Kidney (tissue), 14 donors: ENCODE measurements around the gene PTPRF. TPM values are rescaled to one million over a fixed set of nuclear protein-coding genes. Genes with fewer than 3 reads are reported as not detected.

Experiments used
- DNase-seq, 5 donors: peaks; one replicate each; pipeline ENCODE4 v3.0.0-alpha.2; 2013 to 2020
- FAIRE-seq: peaks from 2 replicates; lab custom pipeline; 2012; peaks lifted over from hg19 to GRCh38; lab: Jason Lieb, UNC
- H3K27ac ChIP-seq, 2 donors: one replicate each; pipeline ENCODE4 v1.7.0; 2013; ENCODE audit warnings: low read depth in 2 of 2, low read length in 2 of 2, inconsistent platforms in 1 of 2
- H3K27me3 ChIP-seq: one replicate; pipeline ENCODE4 v1.7.1; 2013; ENCODE audit warnings: low read length, inconsistent platforms; ENCODE audit not compliant: control insufficient read depth, insufficient read depth
- H3K36me3 ChIP-seq, 3 donors: one replicate each; pipeline versions ENCODE4 v1.7.0 to v1.7.1; 2013; ENCODE audit warnings: low read length in 3 of 3, control low read depth in 1 of 3, inconsistent platforms in 1 of 3; ENCODE audit not compliant: insufficient read depth in 3 of 3, control insufficient read depth in 2 of 3
- H3K4me1 ChIP-seq, 3 donors: one replicate each; pipeline versions ENCODE4 v1.7.0 to v1.7.1; 2013; ENCODE audit warnings: low read length in 3 of 3, inconsistent platforms in 1 of 3, low read depth in 1 of 3; ENCODE audit not compliant: control insufficient read depth in 2 of 3, insufficient read depth in 2 of 3
- H3K4me3 ChIP-seq, 3 donors: one replicate each; pipeline versions ENCODE4 v1.7.0 to v1.8.1; 2013; ENCODE audit warnings: low read length in 3 of 3, control low read depth in 1 of 3, inconsistent platforms in 1 of 3
- H3K9ac ChIP-seq, 3 donors: one replicate each; pipeline versions ENCODE4 v1.7.0 to v1.7.1; 2013; ENCODE audit warnings: low read length in 3 of 3, control low read depth in 1 of 3, inconsistent platforms in 1 of 3
- H3K9me3 ChIP-seq, 3 donors: one replicate each; pipeline versions ENCODE4 v1.7.0 to v1.7.1; 2013; ENCODE audit warnings: low read length in 3 of 3, control low read depth in 1 of 3, inconsistent platforms in 1 of 3; ENCODE audit not compliant: control insufficient read depth in 2 of 3, insufficient read depth in 1 of 3
- intact Hi-C: fragments of 100-400 bp; cut with DNase I; formaldehyde crosslinking; loops from one replicate; pipeline ENCODE4 v1.11.1; 2022
- polyA plus RNA-seq: library from polyadenylated mRNA; stranded (reverse); fragments of 350-450 nt; fragmentation: Illumina TruSeq; extraction: RNeasy Lipid Tissue Mini Kit (QIAGEN cat#74804); gene quantifications from one replicate; pipeline ENCODE4 v1.2.3, GENCODE V29; 2014; ENCODE audit warnings: low read depth, low replicate concordance; ENCODE audit not compliant: insufficient read depth
- total RNA-seq: library from RNA; stranded (reverse); fragmentation: NEBNext Ultra II Directional; extraction: Animal tissue kit (Norgen Biotek cat#: 25700); gene quantifications from one replicate; pipeline ENCODE4 v1.2.1, GENCODE V29; 2021
- TF ChIP-seq, protein P1 (sequence below): IDR thresholded peaks from 3 replicates; pipeline ENCODE4 v1.5.1; 2012; ENCODE audit warnings: mild to moderate bottlenecking, moderate library complexity, borderline replicate concordance; ENCODE audit not compliant: insufficient read depth; ENCODE audit errors: extremely low read depth
- donor health status: control.
- donor health status: control.
- donor health status: control.
- donor health status: control.
- donor health status: control.
- donor health status: DM: yes; HTN: yes; CAD: no.
- donor health status: Normal renal cell carcinoma (clear cell type).

Gene PTPRF
- total and polyA plus RNA-seq, 2 donors from 2014 or later = 39.5 to 197 TPM

DNA sequence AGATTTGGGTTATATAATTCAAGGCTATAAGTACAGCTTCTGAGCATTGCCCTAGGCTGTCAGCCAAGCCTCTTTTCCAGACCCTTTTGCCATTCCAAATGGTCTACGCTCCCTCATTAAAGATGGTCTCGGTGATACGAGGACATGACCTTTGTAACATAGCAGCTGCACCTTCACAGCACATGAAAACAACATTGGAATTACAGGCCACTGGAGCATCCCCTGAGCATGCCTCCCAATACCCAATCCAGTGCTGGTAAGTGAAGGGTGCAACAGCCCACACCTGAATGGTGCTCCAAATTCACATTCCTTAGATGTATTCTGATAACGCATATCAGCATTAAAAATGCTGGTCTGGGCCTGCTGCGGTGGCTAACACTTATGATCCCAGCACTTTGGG, 20.1 kb upstream of the PTPRF start:
- H3K36me3 ChIP-seq = no peaks in the 10 kb centered on the region
- H3K4me1 ChIP-seq = no peaks in the 10 kb centered on the region
- TF ChIP-seq, protein P1, sequence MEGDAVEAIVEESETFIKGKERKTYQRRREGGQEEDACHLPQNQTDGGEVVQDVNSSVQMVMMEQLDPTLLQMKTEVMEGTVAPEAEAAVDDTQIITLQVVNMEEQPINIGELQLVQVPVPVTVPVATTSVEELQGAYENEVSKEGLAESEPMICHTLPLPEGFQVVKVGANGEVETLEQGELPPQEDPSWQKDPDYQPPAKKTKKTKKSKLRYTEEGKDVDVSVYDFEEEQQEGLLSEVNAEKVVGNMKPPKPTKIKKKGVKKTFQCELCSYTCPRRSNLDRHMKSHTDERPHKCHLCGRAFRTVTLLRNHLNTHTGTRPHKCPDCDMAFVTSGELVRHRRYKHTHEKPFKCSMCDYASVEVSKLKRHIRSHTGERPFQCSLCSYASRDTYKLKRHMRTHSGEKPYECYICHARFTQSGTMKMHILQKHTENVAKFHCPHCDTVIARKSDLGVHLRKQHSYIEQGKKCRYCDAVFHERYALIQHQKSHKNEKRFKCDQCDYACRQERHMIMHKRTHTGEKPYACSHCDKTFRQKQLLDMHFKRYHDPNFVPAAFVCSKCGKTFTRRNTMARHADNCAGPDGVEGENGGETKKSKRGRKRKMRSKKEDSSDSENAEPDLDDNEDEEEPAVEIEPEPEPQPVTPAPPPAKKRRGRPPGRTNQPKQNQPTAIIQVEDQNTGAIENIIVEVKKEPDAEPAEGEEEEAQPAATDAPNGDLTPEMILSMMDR = no peak
- no peak overlapping the region for H3K4me3 ChIP-seq
- FAIRE-seq (no peak), DNase-seq (no peak)
- intact Hi-C loops = no loop called here
- H3K9me3 ChIP-seq = peaks cover 0 to 4% (median 0%) of the 10 kb centered on the region in 3 donors
- H3K27me3 ChIP-seq = no peaks in the 10 kb centered on the region
- no peak overlapping the region for H3K27ac ChIP-seq
- H3K9ac ChIP-seq = no peak overlapping the region

DNA sequence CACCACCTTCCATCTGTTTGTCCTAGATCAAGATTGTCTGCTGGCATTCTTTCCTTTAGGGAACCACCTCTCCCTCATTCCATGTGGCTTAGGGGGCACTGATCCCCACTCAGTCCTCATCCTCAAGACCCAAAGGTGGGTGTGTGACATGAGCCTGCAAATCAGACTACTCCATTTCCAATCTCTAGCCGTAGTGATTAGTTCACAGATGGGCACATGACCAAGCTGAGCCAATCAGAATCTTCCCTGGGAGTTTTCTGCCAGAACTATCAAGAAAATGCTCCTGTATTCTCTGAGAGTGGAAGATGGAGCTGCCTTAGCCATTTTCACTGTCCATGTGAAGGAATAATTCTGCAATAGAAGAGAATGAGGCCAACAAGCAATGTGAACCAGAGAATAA, 19.3 kb upstream of the PTPRF start:
- DNase-seq (no peak), FAIRE-seq (no peak)
- Histone ChIP-seq H3K4me1 (no peaks in the 10 kb centered on the region), H3K9me3 (peaks cover 0 to 4% (median 0%) of the 10 kb centered on the region in 3 donors), H3K9ac (no peak overlapping the region), H3K36me3 (no peaks in the 10 kb centered on the region), H3K27me3 (no peaks in the 10 kb centered on the region), H3K4me3 (no peak overlapping the region), H3K27ac (no peak overlapping the region)
- intact Hi-C loops = no loop called here
- TF ChIP-seq, protein P1 = no peak

DNA sequence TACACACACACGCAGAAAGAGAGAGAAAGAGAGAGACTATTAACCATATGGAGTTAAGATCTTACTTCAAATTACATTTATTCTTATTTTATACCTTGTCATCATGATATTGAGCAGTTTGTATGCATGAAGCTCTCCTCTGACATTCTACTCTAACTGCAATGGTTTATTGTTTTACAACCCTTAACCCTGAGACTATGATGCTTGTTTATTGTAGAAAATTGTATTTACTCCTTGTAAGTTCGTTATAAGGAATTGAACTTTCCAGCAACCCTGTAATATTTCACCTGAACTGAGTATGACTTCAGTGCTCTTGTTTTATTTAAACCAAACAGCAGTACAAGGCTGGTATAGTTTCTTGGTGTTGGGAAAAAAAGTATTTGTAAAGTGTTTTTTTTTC, 18.6 kb upstream of the PTPRF start:
- no peak overlapping the region for H3K27ac ChIP-seq
- H3K36me3 ChIP-seq = no peaks in the 10 kb centered on the region
- H3K9ac ChIP-seq = no peak overlapping the region
- TF ChIP-seq, protein P1 = no peak
- peaks cover 0 to 4% (median 0%) of the 10 kb centered on the region in 3 donors for H3K9me3 ChIP-seq
- no peak for DNase-seq
- intact Hi-C loops = no loop called here
- FAIRE-seq = no peak
- H3K4me3 ChIP-seq = no peak overlapping the region
- H3K4me1 ChIP-seq = no peaks in the 10 kb centered on the region
- no peaks in the 10 kb centered on the region for H3K27me3 ChIP-seq

DNA sequence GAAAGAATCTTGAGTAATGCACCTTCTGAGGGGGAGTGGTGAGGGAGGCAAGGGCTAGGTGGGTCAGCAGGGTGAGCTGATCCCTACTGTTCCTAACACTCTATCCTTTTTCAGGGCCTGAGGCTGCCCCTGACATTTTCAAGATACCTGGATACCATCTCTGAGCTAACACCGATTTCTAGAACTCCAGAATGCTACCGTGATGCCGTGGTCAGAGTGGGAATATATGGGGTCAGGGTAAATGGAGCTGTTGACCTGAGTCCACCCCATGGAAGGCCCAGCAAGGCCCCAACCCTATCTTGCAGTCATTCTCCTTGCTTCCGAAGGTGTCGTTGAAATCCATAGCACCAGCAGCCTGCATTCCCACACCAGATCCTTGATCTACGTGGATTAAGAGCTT, 18.0 kb upstream of the PTPRF start:
- FAIRE-seq = no peak

More for the DNA sequence above, 18.0 kb upstream of the PTPRF start:
- H3K9me3 ChIP-seq = peaks cover 0 to 4% (median 0%) of the 10 kb centered on the region in 3 donors
- H3K36me3 ChIP-seq = no peaks in the 10 kb centered on the region
- intact Hi-C loops = no loop called here
- no peaks in the 10 kb centered on the region for H3K4me1 ChIP-seq
- H3K27ac ChIP-seq = no peak overlapping the region
- no peak for DNase-seq
- no peaks in the 10 kb centered on the region for H3K27me3 ChIP-seq
- TF ChIP-seq, protein P1 = no peak
- H3K4me3 ChIP-seq = no peak overlapping the region
- no peak overlapping the region for H3K9ac ChIP-seq
